HEK293 (cell line): ENCODE data around the gene TERC.

ENCODE experiments used
- EGR2 ChIP-seq: fragments of 450-650 bp; formaldehyde crosslinking; IDR thresholded peaks from 2 replicates; pipeline ENCODE4 v1.5.1; 2016; ENCODE audit warnings: low read depth, missing biosample characterization, missing genetic modification characterization
- GLIS1 ChIP-seq: fragments of 450-650 bp; formaldehyde crosslinking; IDR thresholded peaks from 2 replicates; pipeline ENCODE4 v1.5.1; 2016; ENCODE audit warnings: missing biosample characterization, missing genetic modification characterization
- HIC1 ChIP-seq: fragments of 450-650 bp; formaldehyde crosslinking; IDR thresholded peaks from 2 replicates; pipeline ENCODE4 v1.5.1; 2016; ENCODE audit warnings: missing biosample characterization, missing genetic modification characterization
- KLF8 ChIP-seq: fragments of 450-650 bp; formaldehyde crosslinking; IDR thresholded peaks from 2 replicates; pipeline ENCODE4 v1.5.1; 2016; ENCODE audit warnings: missing biosample characterization, missing genetic modification characterization
- OVOL3 ChIP-seq: fragments of 450-650 bp; formaldehyde crosslinking; IDR thresholded peaks from 2 replicates; pipeline ENCODE4 v1.5.1; 2016; ENCODE audit warnings: missing biosample characterization, missing genetic modification characterization
- PATZ1 ChIP-seq: fragments of 450-650 bp; formaldehyde crosslinking; IDR thresholded peaks from 2 replicates; pipeline ENCODE4 v1.5.1; 2016; ENCODE audit warnings: missing biosample characterization, missing genetic modification characterization
- PBX3 ChIP-seq: sonication (generic); formaldehyde crosslinking; IDR thresholded peaks from 2 replicates; pipeline ENCODE4 v1.8.1; 2022; ENCODE audit warnings: mild to moderate bottlenecking, moderate library complexity, missing genetic modification reagents
- REST ChIP-seq: fragments of 450-650 bp; formaldehyde crosslinking; IDR thresholded peaks from 2 replicates; pipeline ENCODE4 v1.5.1; 2016; ENCODE audit warnings: missing biosample characterization, missing genetic modification characterization
- SCRT1 ChIP-seq: fragments of 450-650 bp; formaldehyde crosslinking; IDR thresholded peaks from 2 replicates; pipeline ENCODE4 v1.5.1; 2016; ENCODE audit warnings: missing biosample characterization, missing genetic modification characterization, borderline replicate concordance
- SP7 ChIP-seq: fragments of 450-650 bp; formaldehyde crosslinking; IDR thresholded peaks from 2 replicates; pipeline ENCODE4 v1.5.1; 2016; ENCODE audit warnings: missing biosample characterization, missing genetic modification characterization
- ZBTB1 ChIP-seq: fragments of 450-650 bp; formaldehyde crosslinking; IDR thresholded peaks from 2 replicates; pipeline ENCODE4 v1.5.1; 2016; ENCODE audit warnings: missing biosample characterization, missing genetic modification characterization
- ZEB2 ChIP-seq: fragments of 450-650 bp; formaldehyde crosslinking; IDR thresholded peaks from 2 replicates; pipeline ENCODE4 v1.5.1; 2016; ENCODE audit warnings: missing biosample characterization, missing genetic modification characterization
- ZIC2 ChIP-seq: fragments of 450-650 bp; formaldehyde crosslinking; IDR thresholded peaks from 2 replicates; pipeline ENCODE4 v1.5.1; 2016; ENCODE audit warnings: missing biosample characterization, missing genetic modification characterization
- ZNF324 ChIP-seq: fragments of 450-650 bp; formaldehyde crosslinking; IDR thresholded peaks from 2 replicates; pipeline ENCODE4 v1.5.1; 2016; ENCODE audit warnings: missing biosample characterization, missing genetic modification characterization
- ZNF335 ChIP-seq: fragments of 450-650 bp; formaldehyde crosslinking; conservative IDR thresholded peaks from 2 replicates; pipeline ENCODE4 v1.5.1; 2016; ENCODE audit warnings: missing biosample characterization, missing genetic modification characterization
- ZNF366 ChIP-seq: fragments of 450-650 bp; formaldehyde crosslinking; conservative IDR thresholded peaks from 2 replicates; pipeline ENCODE4 v1.5.1; 2016; ENCODE audit warnings: missing biosample characterization, missing genetic modification characterization
- ZNF37A ChIP-seq: fragments of 450-650 bp; IDR thresholded peaks from 2 replicates; pipeline ENCODE4 v1.5.1; 2018; ENCODE audit warnings: missing biosample characterization, missing genetic modification characterization
- ZNF558 ChIP-seq: fragments of 450-650 bp; formaldehyde crosslinking; IDR thresholded peaks from 2 replicates; pipeline ENCODE4 v1.5.1; 2016; ENCODE audit warnings: missing biosample characterization, missing genetic modification characterization
- ZNF560 ChIP-seq: fragments of 450-650 bp; formaldehyde crosslinking; IDR thresholded peaks from 2 replicates; pipeline ENCODE4 v1.5.1; 2017; ENCODE audit warnings: missing biosample characterization, missing genetic modification characterization, borderline replicate concordance
- ZNF600 ChIP-seq: fragments of 450-650 bp; formaldehyde crosslinking; IDR thresholded peaks from 2 replicates; pipeline ENCODE4 v1.5.1; 2016; ENCODE audit warnings: missing biosample characterization, missing genetic modification characterization
- ZNF610 ChIP-seq: fragments of 450-650 bp; formaldehyde crosslinking; IDR thresholded peaks from 2 replicates; pipeline ENCODE4 v1.5.1; 2016; ENCODE audit warnings: missing biosample characterization, missing genetic modification characterization, borderline replicate concordance
- ZNF658 ChIP-seq: fragments of 450-650 bp; formaldehyde crosslinking; IDR thresholded peaks from 2 replicates; pipeline ENCODE4; 2016; ENCODE audit warnings: missing biosample characterization, missing genetic modification characterization
- ZNF707 ChIP-seq: fragments of 450-650 bp; formaldehyde crosslinking; IDR thresholded peaks from 2 replicates; pipeline ENCODE4 v1.5.1; 2016; ENCODE audit warnings: missing biosample characterization, missing genetic modification characterization
- ZNF768 ChIP-seq: fragments of 450-650 bp; formaldehyde crosslinking; IDR thresholded peaks from 2 replicates; pipeline ENCODE4 v1.5.1; 2018; ENCODE audit warnings: missing biosample characterization, mild to moderate bottlenecking, missing genetic modification characterization
- ZNF777 ChIP-seq: fragments of 450-650 bp; formaldehyde crosslinking; IDR thresholded peaks from 2 replicates; pipeline ENCODE4 v1.5.1; 2017; ENCODE audit warnings: missing biosample characterization, missing genetic modification characterization, borderline replicate concordance
- TF ChIP-seq, protein P1 (sequence below): fragments of 450-650 bp; IDR thresholded peaks from 2 replicates; pipeline ENCODE4 v1.5.1; 2018; ENCODE audit warnings: missing biosample characterization, missing genetic modification characterization
- TF ChIP-seq, protein P2 (sequence below): fragments of 450-650 bp; formaldehyde crosslinking; IDR thresholded peaks from 2 replicates; pipeline ENCODE4 v1.5.1; 2016; ENCODE audit warnings: missing biosample characterization, missing genetic modification characterization

The TERC gene

DNA sequence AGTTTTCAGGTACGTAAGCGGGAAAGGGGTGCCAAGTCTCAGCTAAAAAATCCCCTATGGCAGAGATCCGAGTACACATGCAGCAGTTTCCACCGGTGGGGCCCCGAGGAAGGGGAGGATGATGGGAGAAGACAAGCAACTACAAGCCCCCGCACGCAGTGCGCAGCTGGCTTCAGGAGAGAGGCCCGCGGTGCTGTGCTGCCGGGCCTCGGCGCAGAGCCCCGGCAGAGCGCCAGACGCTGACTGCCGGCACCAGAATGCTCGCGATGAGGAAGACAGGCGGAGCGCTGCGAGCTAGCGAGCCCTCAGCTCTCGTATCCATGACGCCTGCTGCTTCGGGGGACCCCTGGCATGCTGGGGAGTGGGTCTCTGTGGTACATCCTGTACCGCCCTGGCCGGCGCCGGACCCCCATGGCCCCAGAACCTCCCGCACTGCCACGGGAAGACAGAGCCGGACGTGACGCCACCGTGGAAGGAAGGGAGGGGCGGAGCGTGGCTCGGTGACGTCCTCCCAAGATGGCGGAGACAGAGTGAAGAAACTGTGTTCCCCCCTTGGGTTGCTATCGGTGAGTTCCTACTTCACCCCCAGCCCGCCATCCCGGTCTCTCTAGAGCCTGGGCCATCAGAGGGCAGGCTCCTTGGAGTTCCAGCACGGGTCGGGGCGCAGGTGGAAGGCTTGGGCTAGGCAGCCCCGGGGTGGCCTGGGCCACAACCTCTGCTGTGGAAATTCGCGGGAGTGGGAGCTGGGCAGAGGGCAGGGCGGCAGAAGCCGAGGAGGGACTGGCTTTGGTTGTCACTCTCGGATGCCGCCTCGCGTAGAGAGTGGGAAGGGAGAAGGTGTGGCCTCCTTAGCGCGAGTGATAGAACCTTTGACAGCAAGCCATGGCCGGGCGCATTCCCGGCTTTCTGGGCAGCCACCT is 8.3 kb upstream of the TERC start, which contains the start of gene MYNN (continued):
- TF ChIP-seq ZNF366 (tag by site-specific recombination) (0 out of 2 replicates have a peak, but pooled peaks have one; percentile 18), ZNF560 (no peak), ZNF610 (tag by site-specific recombination) (peak; percentile 47; the same call in 1 of the 2 replicates), ZNF558 (tag by site-specific recombination) (no peak), ZIC2 (tag by site-specific recombination) (peak; percentile 90), SCRT1 (peak; percentile 53; the same call in 1 of the 2 replicates), PATZ1 (peak; percentile 96), ZNF777 (tag by site-specific recombination) (no peak), ZNF335 (tag by site-specific recombination) (peak; percentile 90), ZNF324 (tag by site-specific recombination) (0 out of 2 replicates have a peak, but pooled peaks have one; percentile 32), SP7 (tag by site-specific recombination) (peak; percentile 78), ZNF37A (tag by site-specific recombination) (no peak), ZNF600 (tag by site-specific recombination) (peak; percentile 100), ZNF707 (tag by site-specific recombination) (no peak), KLF8 (tag by site-specific recombination) (peak; percentile 45; the same call in 1 of the 2 replicates), PBX3 (peak; percentile 72; the same call in 1 of the 2 replicates), ZEB2 (tag by site-specific recombination) (peak; percentile 85; the same call in 1 of the 2 replicates), ZNF658 (tag by site-specific recombination) (no peak), EGR2 (0 out of 2 replicates have a peak, but pooled peaks have one; percentile 29), GLIS1 (tag by site-specific recombination) (peak; percentile 89), ZBTB1 (tag by site-specific recombination) (no peak; the same call in 1 of the 2 replicates), OVOL3 (no peak), ZNF768 (tag by site-specific recombination) (no peak; the same call in 1 of the 2 replicates), HIC1 (tag by site-specific recombination) (peak; percentile 84), REST (tag by site-specific recombination) (no peak)
- TF ChIP-seq, protein P1, sequence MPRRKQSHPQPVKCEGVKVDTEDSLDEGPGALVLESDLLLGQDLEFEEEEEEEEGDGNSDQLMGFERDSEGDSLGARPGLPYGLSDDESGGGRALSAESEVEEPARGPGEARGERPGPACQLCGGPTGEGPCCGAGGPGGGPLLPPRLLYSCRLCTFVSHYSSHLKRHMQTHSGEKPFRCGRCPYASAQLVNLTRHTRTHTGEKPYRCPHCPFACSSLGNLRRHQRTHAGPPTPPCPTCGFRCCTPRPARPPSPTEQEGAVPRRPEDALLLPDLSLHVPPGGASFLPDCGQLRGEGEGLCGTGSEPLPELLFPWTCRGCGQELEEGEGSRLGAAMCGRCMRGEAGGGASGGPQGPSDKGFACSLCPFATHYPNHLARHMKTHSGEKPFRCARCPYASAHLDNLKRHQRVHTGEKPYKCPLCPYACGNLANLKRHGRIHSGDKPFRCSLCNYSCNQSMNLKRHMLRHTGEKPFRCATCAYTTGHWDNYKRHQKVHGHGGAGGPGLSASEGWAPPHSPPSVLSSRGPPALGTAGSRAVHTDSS (tag by site-specific recombination), result peak; percentile 70; the same call in 1 of the 2 replicates
- TF ChIP-seq, protein P2, sequence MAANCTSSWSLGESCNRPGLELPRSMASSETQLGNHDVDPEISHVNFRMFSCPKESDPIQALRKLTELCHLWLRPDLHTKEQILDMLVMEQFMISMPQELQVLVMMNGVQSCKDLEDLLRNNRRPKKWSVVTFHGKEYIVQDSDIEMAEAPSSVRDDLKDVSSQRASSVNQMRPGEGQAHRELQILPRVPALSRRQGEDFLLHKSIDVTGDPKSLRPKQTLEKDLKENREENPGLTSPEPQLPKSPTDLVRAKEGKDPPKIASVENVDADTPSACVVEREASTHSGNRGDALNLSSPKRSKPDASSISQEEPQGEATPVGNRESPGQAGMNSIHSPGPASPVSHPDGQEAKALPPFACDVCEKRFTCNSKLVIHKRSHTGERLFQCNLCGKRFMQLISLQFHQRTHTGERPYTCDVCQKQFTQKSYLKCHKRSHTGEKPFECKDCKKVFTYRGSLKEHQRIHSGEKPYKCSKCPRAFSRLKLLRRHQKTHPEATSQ (tag by site-specific recombination), result 0 out of 2 replicates have a peak, but pooled peaks have one; percentile 57
